NCI-H1105 treated with DMSO at 0.1 percent for 48 hours (cell line): ENCODE data around the gene AMACR.

ENCODE experiments used
- DNase-seq: peaks from one replicate; lab custom pipeline; 2025; lab: John Stamatoyannopoulos, UW

Gene AMACR

DNA sequence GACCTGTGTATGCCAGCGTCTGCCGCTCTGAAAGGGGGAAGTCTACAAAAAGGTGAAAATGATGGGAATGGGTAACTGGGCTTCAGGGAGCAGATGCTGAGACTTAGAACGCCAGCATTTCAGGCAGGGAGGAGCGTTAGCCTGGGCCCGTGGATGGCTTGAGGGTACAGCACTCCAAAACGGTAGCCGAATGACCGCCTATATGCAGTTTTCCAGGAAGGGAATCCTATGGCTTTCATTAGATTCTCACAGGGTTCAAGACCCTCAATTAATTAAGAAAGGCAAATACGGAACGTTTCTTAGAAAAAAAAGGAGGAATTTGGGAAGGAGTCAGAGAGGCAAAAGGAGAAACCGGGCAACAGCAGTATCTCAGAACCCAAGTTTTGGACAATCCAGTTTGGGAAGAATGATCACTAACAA lies 639 bp downstream of the AMACR start:
- peak; percentile 25 for DNase-seq

- no peak for DNase-seq
These were observed 2.2 kb downstream of the AMACR start for GRCh38 chr5:34005681-34006080.

GRCh38 chr5:34005211-34005610 lies 2.6 kb downstream of the AMACR start:
- DNase-seq: no peak

DNA sequence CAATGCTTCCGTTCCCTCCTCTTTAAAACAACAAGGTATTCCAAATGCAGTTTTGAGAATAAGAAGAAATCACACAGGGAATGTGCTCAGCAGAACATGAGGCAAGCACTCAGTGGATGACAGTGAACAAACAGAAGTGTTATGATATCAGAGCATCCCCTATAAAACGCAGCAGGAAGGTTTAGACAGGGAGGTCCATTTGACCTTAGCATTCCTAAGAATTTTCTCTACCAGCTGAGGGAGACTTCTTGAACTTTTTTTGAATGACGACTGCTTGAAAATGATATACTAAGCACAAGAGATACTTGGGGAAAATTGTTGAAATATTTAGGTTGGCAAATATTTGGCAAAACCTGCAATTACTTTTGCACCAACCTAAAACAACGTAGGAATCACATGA lies 3.9 kb downstream of the AMACR start:
- no peak for DNase-seq

- no peak for DNase-seq
These were observed 5.1 kb downstream of the AMACR start for GRCh38 chr5:34002629-34003328.

DNA sequence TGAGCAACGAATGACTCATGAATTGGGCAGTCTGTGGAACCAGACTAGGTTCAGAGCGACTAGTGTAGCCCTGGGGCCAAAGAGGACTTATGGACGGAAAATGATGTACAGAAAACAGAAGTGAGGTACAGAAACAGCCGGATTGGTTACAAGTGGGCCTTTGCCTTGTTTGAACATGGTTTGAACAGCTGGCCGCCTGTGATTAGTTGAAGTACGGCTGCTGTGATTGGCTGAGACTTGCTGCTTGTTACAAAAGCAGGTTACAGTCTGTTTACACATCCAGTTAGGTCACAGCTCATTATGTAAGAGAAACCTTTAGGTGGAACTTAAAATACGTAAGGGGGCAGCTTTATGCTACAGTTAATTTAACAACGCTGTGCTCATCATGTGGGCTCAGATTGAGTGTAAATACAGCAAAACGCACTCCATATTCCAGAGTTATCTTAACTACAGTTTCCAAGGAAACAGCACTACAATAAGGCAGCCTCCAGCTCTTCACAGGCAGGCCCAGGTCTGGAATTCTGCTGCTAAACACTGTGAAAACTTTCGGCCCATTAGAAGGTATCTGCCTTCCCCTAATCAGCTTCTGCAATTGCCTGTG lies 6.5 kb downstream of the AMACR start:
- peak; percentile 87 for DNase-seq

- no peak for DNase-seq
These were observed 7.9 kb downstream of the AMACR start for GRCh38 chr5:33999978-34000377.

DNA sequence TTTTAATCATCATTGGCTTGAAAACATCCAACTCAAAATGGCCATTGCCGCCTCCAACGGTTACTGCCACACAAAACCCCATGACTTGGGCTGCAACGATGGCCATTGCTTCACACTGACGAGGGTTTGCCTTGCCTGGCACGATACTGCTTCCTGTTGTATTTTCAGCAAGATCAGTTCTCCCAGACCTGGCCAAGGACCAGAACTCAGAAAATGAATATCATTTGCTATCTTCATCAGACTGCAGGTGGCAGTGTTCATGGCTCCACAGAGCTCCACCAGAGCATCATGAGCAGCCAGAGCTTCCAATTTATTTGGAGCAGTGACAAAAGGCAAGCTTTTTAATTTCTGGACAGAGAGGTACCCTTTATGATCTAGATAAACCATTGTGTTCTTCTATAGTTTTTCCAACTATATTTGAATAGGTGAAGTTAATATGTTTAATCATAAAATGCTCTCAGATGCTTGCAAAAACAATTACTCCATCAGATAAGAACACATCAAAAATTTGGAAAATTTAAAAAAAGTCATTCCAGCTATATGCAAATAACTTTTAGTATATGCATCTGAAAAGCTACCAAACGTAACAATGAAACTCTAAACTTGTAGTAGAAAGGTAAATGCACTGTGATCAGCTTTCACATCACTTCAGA lies 10.4 kb downstream of the AMACR start:
- DNase-seq: peak; percentile 85

GRCh38 chr5:33995865-33996264 lies 12.0 kb downstream of the AMACR start:
- no peak for DNase-seq

- DNase-seq: no peak
These were observed 13.0 kb downstream of the AMACR start for GRCh38 chr5:33994845-33995244.

DNA sequence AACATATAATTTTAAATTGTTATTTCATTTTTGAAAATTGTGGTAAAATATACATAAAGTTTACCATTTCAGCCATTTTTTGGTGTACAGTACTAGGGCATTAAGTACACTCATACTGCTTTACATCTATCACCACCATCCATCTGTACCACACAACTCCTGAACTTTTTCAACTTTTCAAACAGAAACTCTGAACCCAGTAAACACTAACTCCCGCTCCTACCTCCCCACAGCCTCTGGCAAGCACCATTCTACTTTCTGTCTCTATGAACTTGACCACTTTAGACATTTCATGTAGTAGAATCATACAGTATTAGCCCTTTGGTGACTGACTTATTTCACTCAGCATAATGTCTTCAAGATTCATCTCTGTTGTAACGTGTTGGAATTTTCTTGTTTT lies 15.0 kb downstream of the AMACR start:
- DNase-seq: no peak

DNA sequence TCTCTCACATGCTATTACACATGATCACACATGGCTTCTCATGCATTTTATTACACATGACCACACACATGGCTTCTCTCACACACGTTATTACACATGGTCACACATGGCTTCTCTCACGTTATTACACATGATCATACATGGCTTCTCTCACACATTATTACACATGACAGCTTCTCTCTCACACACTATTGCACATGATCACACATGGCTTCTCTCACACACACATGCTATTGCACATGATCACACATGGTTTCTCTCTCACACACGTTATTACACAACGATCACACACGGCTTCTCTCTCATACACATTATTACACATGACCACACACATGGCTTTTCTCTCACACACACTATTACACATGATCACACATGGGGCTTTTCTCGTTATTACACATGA lies 22.4 kb downstream of the AMACR start:
- DNase-seq: no peak

DNA sequence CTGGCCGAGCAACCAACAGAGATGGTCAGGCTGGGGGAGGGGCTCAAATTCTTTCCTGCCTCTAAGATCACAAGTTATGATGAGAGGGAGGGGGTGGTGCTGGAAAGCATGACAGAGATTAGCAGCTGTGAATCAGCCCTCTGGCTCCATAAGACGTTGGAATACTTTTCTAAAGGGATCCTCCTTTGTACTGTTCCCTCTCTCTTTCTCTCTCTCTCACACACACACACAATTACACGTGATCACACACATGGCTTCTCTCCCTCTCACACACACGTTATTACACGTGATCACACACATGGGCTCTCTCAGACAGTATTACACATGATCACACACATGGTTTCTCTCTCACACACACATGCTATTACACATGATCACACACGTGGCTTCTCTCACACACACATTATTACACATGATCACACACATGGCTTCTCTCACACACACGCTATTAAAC lies 23.2 kb downstream of the AMACR start, which contains the start of gene SLC45A2:
SLC45A2 (minus strand) TSS at position 23 of the 454 bp plus-strand sequence. CDS start 110 bp downstream, outside the sequence.
- no peak for DNase-seq

DNA sequence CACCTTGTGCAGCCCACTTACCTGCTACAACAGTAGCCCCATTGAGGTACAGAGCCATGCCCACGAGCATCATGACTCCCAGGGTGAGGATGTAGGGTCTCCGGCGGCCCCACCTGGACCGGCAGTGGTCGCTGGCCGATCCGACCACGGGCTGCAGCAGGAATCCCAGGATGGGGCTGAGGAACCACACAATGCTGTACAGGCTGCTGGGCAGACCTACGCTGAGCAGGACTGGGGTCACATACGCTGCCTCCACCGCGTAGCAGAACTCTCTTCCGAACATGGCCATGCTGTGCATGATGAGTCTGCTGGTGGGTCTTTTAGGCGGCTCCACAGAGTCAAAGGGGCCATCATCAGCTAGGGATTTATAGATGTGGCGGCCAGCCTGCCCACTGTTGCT lies 23.7 kb downstream of the AMACR start:
- no peak for DNase-seq

- no peak for DNase-seq
These were observed 26.3 kb downstream of the AMACR start for GRCh38 chr5:33981408-33982162.

- DNase-seq: no peak
These were observed 27.8 kb downstream of the AMACR start for GRCh38 chr5:33980030-33980429.

DNA sequence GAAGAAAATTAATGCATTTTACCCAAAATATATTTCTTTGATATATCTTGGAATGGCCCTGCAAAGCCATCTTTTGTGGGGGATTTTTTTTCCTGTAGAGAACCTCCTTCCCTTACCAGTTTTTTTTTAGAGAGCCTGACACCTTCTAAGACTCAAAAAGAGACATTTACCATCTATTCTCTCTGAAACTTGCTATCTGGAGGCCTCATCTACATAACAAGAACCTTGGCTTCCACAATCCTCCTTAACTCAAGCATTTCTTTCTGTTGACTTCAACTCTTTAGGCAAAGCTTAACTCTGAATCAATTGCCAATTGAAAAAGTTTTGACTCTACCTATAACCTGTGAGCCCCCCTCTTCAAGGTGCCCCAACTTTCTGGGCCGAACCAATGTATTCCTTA lies 29.5 kb downstream of the AMACR start:
- no peak for DNase-seq

- no peak for DNase-seq
These were observed 31.5 kb downstream of the AMACR start for GRCh38 chr5:33976307-33976706.

- no peak for DNase-seq
These were observed 32.0 kb downstream of the AMACR start for GRCh38 chr5:33975852-33976251.

GRCh38 chr5:33973271-33973670 lies 34.6 kb downstream of the AMACR start:
- DNase-seq: no peak

GRCh38 chr5:33969572-33970452 lies 38.0 kb downstream of the AMACR start:
- DNase-seq: no peak
